ENCODE measurements around the gene TIMP2. TPM values are rescaled to one million over a fixed set of nuclear protein-coding genes. Genes with fewer than 3 reads are reported as not detected.

The TIMP2 gene
- total RNA-seq, 1 experiment from 2014 or later: 62.4 TPM

DNA sequence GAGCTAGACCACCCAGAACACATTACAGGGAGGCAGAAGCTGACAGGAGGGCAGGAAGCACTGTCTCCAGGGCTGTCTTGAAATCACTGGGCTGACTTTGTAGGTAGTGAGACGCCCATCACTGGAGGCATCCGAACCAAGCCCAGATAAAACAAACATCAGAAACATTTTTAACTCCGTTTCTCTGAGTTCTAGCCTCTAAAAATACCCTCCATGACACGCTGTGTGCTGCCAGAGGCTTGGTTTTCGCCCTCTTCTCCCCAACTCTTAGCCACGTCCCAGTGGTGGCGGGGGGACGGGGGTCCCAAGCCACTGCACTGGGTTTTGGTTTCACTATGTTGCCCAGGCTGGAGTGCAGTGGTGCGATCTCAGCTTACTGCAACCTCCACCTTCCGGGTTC lies 23.4 kb downstream of the TIMP2 start:
- CTCF ChIA-PET: interaction anchor here (0.7 kb wide), 1 partner anchor 36 kb away, joined by 3 read pairs; no protein-coding TSS in a partner anchor
- ATAC-seq (no peak), DNase-seq (ENCODE audit: low read depth, low spot score) (no peak)
- Histone ChIP-seq H3K27me3 (ENCODE audit: control insufficient read depth, insufficient read depth, low read length) (no peaks in the 10 kb centered on the region), H3K27ac (ENCODE audit: low read length) (no peak overlapping the region), H3K36me3 (ENCODE audit: control insufficient read depth, insufficient read depth, low read length) (no peaks in the 10 kb centered on the region), H3K4me1 (ENCODE audit: control insufficient read depth, insufficient read depth, low read length) (no peaks in the 10 kb centered on the region; the same call in 1 of the 2 replicates), H3K4me3 (ENCODE audit: low read depth in 2 of 2, low read length in 2 of 2) (no peak overlapping the region), H3K9me3 (ENCODE audit: control insufficient read depth, insufficient read depth, low read depth, low read length) (no peaks in the 10 kb centered on the region)
- POLR2A ChIA-PET: no interaction called here
- in situ Hi-C loops (cut with HindIII; ENCODE audit: low pct_unique_long_range_greater_than_20kb, low sequenced_read_pairs) (no loop called here), intact Hi-C loops (cut with micrococcal nuclease; ENCODE audit: unreplicated experiment) (no loop called here)
- no TSS peak for BruUV-seq (replicated peaks)
- TF ChIP-seq TCF7L2 (IDR thresholded peaks at IDR 0.05; ENCODE audit: low read depth, low read length) (no peak), SIN3A (IDR thresholded peaks at IDR 0.05; ENCODE audit: borderline replicate concordance, insufficient read depth, low read depth, low read length) (no peak), POLR2AphosphoS5 (IDR thresholded peaks at IDR 0.05; ENCODE audit: low read depth, low read length) (no peak)
- TF ChIP-seq, protein P1, sequence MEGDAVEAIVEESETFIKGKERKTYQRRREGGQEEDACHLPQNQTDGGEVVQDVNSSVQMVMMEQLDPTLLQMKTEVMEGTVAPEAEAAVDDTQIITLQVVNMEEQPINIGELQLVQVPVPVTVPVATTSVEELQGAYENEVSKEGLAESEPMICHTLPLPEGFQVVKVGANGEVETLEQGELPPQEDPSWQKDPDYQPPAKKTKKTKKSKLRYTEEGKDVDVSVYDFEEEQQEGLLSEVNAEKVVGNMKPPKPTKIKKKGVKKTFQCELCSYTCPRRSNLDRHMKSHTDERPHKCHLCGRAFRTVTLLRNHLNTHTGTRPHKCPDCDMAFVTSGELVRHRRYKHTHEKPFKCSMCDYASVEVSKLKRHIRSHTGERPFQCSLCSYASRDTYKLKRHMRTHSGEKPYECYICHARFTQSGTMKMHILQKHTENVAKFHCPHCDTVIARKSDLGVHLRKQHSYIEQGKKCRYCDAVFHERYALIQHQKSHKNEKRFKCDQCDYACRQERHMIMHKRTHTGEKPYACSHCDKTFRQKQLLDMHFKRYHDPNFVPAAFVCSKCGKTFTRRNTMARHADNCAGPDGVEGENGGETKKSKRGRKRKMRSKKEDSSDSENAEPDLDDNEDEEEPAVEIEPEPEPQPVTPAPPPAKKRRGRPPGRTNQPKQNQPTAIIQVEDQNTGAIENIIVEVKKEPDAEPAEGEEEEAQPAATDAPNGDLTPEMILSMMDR (IDR thresholded peaks at IDR 0.05): no peak
- TF ChIP-seq, protein P2, sequence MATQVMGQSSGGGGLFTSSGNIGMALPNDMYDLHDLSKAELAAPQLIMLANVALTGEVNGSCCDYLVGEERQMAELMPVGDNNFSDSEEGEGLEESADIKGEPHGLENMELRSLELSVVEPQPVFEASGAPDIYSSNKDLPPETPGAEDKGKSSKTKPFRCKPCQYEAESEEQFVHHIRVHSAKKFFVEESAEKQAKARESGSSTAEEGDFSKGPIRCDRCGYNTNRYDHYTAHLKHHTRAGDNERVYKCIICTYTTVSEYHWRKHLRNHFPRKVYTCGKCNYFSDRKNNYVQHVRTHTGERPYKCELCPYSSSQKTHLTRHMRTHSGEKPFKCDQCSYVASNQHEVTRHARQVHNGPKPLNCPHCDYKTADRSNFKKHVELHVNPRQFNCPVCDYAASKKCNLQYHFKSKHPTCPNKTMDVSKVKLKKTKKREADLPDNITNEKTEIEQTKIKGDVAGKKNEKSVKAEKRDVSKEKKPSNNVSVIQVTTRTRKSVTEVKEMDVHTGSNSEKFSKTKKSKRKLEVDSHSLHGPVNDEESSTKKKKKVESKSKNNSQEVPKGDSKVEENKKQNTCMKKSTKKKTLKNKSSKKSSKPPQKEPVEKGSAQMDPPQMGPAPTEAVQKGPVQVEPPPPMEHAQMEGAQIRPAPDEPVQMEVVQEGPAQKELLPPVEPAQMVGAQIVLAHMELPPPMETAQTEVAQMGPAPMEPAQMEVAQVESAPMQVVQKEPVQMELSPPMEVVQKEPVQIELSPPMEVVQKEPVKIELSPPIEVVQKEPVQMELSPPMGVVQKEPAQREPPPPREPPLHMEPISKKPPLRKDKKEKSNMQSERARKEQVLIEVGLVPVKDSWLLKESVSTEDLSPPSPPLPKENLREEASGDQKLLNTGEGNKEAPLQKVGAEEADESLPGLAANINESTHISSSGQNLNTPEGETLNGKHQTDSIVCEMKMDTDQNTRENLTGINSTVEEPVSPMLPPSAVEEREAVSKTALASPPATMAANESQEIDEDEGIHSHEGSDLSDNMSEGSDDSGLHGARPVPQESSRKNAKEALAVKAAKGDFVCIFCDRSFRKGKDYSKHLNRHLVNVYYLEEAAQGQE (IDR thresholded peaks at IDR 0.05; ENCODE audit: insufficient read depth in 1 of 2, low read depth in 2 of 2, low read length in 1 of 2): no peak

GRCh38 chr17:78900816-78901215 lies 24.4 kb downstream of the TIMP2 start:
- intact Hi-C loops (cut with micrococcal nuclease; ENCODE audit: unreplicated experiment) (no loop called here), in situ Hi-C loops (cut with HindIII; ENCODE audit: low pct_unique_long_range_greater_than_20kb, low sequenced_read_pairs) (no loop called here)
- H3K9me3 ChIP-seq (ENCODE audit: control insufficient read depth, insufficient read depth, low read depth, low read length): no peaks in the 10 kb centered on the region
- H3K4me3 ChIP-seq (ENCODE audit: low read depth in 2 of 2, low read length in 2 of 2): no peak overlapping the region
- TF ChIP-seq SIN3A (IDR thresholded peaks at IDR 0.05; ENCODE audit: borderline replicate concordance, insufficient read depth, low read depth, low read length) (no peak), TCF7L2 (IDR thresholded peaks at IDR 0.05; ENCODE audit: low read depth, low read length) (no peak), POLR2AphosphoS5 (IDR thresholded peaks at IDR 0.05; ENCODE audit: low read depth, low read length) (no peak)
- TF ChIP-seq, protein P2 (IDR thresholded peaks at IDR 0.05; ENCODE audit: insufficient read depth in 1 of 2, low read depth in 2 of 2, low read length in 1 of 2): no peak
- TF ChIP-seq, protein P1 (IDR thresholded peaks at IDR 0.05): no peak
- no TSS peak for BruUV-seq (replicated peaks)
- ATAC-seq (no peak), DNase-seq (ENCODE audit: low read depth, low spot score) (no peak)
- H3K4me1 ChIP-seq (ENCODE audit: control insufficient read depth, insufficient read depth, low read length): no peaks in the 10 kb centered on the region; the same call in 1 of the 2 replicates
- ChIA-PET CTCF (no interaction called here), POLR2A (no interaction called here)
- no peak overlapping the region for H3K27ac ChIP-seq (ENCODE audit: low read length)
- H3K36me3 ChIP-seq (ENCODE audit: control insufficient read depth, insufficient read depth, low read length): no peaks in the 10 kb centered on the region
- H3K27me3 ChIP-seq (ENCODE audit: control insufficient read depth, insufficient read depth, low read length): no peaks in the 10 kb centered on the region
